ENCODE measurements around the gene CLEC7A.

The CLEC7A gene

GRCh38 chr12:10130042-10130441 is at the start of gene CLEC7A:
CLEC7A (minus strand) TSS chr12:10130199; CDS start chr12:10130082, 117 bp downstream.
- DNase-seq (ENCODE audit: low read depth in 2 of 2), result no peak

DNA sequence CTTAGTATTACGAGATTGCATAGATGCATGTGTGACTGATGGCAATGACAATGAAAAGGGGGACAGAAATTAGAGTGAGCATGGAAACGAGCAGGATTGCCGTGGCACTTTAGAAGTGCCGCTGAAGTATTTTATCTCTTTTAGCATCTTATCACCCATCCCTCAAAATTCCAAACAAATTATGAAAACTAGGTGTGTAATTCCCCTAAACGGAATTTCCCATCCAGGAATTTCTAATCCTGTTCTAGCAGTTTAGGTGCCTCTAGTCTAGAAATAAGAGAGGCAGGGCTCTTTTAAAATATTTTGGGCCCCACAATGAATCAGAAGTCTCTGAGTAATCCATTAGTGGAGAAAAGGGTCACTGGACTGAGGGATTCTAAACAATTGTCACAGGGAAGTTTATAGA is 49.8 kb upstream of the CLEC7A start:
- no peak for DNase-seq (ENCODE audit: low read depth in 2 of 2)

DNA sequence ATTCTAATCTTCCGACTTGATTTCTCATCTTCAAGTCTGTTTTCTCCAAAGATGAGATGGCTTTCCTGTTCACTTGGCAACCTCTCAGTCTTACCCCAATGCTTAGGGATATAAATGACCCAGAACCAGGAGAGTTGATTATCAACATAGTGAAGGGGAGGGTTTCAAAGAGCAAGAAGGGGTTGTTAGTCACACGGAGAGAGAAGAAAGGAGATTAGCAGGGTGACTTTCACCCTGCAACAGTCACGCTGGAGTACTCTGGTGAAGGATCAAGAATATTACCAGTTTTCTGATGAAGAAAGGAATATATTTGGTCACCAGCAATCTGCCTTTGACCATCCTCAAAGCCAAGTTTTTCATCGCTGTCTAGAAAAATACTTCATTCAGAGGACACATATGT is 48.8 kb upstream of the CLEC7A start, which contains the start of gene TMEM52B:
Gene TMEM52B (plus strand): TSS at position 212 of the 400 bp plus-strand sequence. CDS start 543 bp downstream, outside the sequence.
- no peak for DNase-seq (ENCODE audit: low read depth in 2 of 2)

- DNase-seq (ENCODE audit: low read depth in 2 of 2), result no peak
Measured at GRCh38 chr12:10175846-10176636, 46.0 kb upstream of the CLEC7A start.

DNA sequence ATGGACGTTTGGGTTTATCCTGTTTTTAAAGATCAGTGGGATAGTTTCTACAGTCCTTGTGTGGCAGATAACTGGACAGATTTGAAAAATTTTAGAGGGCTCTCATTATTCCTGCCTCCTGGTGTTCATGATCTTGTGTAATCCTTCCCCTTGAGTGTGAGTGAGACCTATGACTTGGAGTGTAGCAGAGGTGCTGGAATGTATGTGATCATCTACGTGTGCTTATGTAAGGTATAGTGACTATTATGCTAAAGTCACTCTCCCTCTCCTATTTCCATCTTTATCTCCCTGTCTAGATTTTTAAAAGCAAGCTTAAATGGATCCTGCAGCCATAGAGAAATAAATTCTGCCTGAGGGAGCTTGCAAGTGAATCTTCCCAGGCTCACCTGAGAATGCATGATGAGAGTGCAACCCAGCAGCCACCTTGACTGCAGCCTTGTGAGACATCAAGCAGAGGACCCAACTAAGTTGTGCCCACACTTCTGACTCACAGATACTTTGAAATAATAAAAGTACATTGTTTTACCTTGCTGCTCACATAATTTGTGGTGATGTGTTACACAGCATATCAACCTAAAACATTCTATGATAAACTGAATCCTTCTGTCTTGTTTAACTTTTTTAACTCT is 45.1 kb upstream of the CLEC7A start:
- DNase-seq (ENCODE audit: low read depth in 2 of 2), result no peak

DNA sequence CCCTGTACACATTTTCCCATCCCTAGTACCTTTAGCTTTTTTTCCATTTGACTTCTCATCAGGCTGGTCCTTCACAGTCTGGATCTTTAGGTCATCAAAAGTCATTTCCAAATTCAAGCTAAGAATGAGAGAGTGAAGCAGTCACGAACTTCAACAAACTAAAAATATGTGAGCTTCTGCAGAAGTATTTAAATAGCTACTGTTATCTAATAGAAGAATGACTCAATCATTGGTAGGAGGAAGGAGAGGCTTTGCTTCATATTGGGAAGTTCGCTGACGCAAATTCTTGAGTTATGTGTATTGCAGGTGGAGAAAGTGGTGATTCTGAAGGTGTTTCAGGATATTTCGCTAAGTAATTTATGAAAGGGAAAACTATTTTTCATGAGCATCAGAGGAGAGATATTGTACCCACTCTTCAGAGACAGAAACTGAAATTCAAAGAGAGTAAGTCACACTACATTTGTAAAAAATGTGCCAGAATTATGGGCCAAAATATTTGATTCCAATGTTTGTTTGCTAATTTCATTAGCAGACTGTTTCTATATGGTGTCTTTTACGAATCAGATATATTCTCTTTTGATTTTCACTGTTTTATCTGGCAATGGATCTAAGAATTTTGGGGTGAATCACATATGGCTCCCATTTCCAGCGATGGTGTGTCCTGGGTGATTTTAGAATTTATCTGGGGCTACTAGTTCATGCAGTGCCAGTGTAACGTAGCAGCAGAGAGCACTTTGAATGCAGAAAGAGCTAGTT is 42.2 kb upstream of the CLEC7A start, which contains the start of gene OLR1:
Gene OLR1 (minus strand): TSS at position 160 of the 756 bp plus-strand sequence. CDS start 55 bp downstream, at position 105.
- no peak for DNase-seq (ENCODE audit: low read depth in 2 of 2)

DNA sequence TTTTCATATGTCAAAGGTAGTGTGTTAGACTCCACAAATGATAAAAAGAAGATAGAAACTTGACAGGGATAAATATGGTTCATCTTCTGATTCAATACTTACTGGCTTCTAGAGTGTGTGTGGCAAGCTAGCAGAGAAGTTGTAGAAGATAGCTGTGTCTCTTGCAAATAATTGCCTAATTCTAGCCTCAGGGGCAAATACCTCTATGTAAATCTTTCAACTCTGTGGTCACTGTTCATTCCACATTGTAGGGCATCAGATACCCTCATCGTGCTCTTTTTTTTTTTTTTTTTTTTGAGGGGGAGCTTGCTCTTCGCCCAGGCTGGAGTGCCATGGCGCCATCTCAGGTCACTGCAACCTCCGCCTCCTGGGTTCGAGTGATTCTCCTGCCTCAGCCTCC is 40.2 kb upstream of the CLEC7A start:
- DNase-seq (ENCODE audit: low read depth in 2 of 2), result no peak

GRCh38 chr12:10169104-10169503 is 39.1 kb upstream of the CLEC7A start:
- DNase-seq (ENCODE audit: low read depth in 2 of 2), result no peak

DNA sequence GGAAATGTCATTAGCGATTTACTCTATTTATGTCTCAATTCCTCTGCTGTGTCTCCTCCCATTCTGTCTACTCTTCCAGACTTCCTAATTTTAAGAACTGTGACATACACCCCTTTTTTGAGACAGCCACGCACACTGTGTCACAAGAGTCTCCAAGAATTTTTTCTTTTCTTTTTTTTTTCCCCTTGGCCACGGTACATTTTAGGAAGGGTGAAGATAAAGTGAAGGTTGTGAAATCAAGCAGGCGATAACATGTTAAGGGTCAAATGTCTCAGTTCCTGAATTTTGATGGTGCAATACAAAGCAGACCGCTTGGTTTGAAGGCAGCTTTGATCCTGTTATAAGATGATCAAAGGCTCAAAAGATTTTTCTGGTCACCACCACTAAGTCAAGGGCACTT is 37.6 kb upstream of the CLEC7A start:
- DNase-seq (ENCODE audit: low read depth in 2 of 2), result no peak

- DNase-seq (ENCODE audit: low read depth in 2 of 2), result no peak
Measured at GRCh38 chr12:10165421-10165820, 35.4 kb upstream of the CLEC7A start.

GRCh38 chr12:10163084-10163483 is 33.1 kb upstream of the CLEC7A start:
- no peak for DNase-seq (ENCODE audit: low read depth in 2 of 2)

GRCh38 chr12:10160617-10161385 is 30.8 kb upstream of the CLEC7A start:
- no peak for DNase-seq (ENCODE audit: low read depth in 2 of 2)

DNA sequence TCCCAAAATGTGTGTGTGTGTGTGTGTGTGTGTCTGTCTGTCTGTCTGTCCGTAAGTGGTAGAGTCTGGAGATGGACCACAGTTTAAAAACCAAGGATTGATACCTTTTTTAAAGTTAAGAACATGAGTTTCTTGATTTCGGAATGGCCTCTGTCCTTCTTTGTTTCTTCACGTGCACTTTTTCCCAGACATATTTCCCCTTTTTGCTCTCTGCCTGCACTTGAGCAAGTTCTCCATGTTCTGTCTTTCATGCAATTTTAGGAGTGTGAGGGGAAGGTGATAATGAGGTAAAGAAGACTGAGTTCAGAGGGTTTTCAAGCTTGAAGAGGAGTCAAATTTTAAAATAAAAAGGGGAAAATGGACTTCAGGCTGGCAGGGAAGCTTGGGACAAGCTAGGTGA is 29.3 kb upstream of the CLEC7A start:
- no peak for DNase-seq (ENCODE audit: low read depth in 2 of 2)

DNA sequence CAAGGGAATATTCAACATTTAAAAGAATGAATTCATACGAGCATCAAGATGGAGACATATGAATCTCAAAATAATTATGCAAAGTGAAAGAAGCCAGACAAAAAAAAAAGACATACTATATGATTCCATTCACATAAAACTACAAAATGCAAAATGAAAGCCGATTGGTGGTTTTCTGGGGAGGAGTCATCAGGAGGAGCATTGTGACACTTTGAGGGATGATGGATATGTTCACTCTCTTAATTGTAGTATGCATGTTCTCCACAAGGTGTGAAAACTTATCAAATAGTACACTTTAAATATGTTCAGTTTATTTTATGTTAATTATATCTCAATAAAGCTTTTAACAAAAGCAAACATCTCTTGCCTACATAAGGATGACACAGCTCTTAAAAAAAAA is 28.4 kb upstream of the CLEC7A start:
- DNase-seq (ENCODE audit: low read depth in 2 of 2), result no peak

DNA sequence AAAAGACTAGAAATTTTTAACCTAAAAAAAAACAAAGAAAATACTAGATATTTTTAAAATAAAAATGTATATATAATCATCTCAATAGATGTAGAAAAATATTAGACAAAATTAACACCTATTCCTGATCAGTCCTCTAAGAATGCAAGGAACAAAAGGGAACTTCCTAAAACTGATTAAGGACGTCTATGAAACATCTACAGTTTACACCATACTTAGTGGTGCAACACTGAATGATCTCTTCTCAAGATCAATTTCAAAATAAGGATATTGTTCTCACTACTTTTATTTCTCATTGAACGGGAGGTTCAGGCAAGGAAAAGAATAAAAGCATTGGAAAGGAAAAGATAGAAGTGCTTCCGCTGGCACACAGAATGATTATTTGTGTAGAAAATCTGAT is 26.0 kb upstream of the CLEC7A start:
- DNase-seq (ENCODE audit: low read depth in 2 of 2), result no peak

GRCh38 chr12:10154145-10154496 is 24.1 kb upstream of the CLEC7A start:
- no peak for DNase-seq (ENCODE audit: low read depth in 2 of 2)

- DNase-seq (ENCODE audit: low read depth in 2 of 2), result peak; percentile 5 to 32
Measured at GRCh38 chr12:10153271-10154144, 23.5 kb upstream of the CLEC7A start.

- no peak for DNase-seq (ENCODE audit: low read depth in 2 of 2)
Measured at GRCh38 chr12:10151621-10152020, 21.6 kb upstream of the CLEC7A start.

DNA sequence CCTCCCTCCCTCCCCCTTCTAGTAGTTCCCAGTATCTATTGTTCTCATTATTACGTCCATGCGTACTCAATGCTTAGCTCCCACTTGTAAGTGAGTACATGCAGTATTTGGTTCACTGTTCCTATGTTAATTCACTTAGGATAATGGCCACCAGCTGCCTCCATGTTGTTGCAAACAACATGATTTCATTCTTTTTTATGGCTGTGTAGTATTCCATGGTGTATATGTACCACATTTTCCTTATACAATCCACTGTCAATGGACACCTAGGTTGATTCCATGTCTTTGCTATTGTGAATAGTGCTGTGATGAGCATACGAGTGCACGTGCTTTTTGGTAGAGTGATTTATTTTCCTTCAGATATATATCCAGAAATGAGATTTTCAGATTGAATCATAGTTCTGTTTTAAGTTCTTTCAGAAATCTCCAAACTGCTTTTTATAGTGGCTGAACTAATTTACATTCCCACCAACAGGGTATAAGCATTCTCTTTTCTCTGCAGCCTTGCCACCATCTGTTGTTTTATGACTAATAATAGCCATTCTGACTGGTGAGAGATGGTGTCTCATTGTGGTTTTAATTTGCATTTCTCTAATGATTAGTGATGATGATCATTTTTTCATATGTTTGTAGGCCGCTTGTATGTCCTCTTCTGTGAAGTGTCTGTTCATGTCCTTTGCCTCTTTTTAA is 17.9 kb upstream of the CLEC7A start:
- DNase-seq (ENCODE audit: low read depth in 2 of 2), result no peak

GRCh38 chr12:10142976-10143589 is 13.1 kb upstream of the CLEC7A start:
- DNase-seq (ENCODE audit: low read depth in 2 of 2), result no peak

Data from stimulated activated CD8-positive, alpha-beta memory T cell treated with anti-CD3 and anti-CD28 coated beads, Interleukin-7, amount 100 ng/mL, for 1 hour (primary cell).